Sigmoid colon (tissue), 7 donors: Measurements from ENCODE around the gene GPHN. TPM values are rescaled to one million over a fixed set of nuclear protein-coding genes. Genes with fewer than 3 reads are reported as not detected.

ENCODE experiments used
- DNase-seq: peaks from one replicate; pipeline ENCODE4 v3.0.0-alpha.2; 2019
- H3K27ac ChIP-seq, 4 donors: fragments of 200-600 bp; sonication (generic); one replicate each; pipeline ENCODE4 v1.5.1; 2016 to 2019; ENCODE audit warnings: mild to moderate bottlenecking in 1 of 4
- H3K27me3 ChIP-seq, 3 donors: fragments of 200-600 bp; sonication (generic); one replicate each; pipeline ENCODE4 v1.5.1; 2019; ENCODE audit warnings: mild to moderate bottlenecking in 1 of 3
- H3K36me3 ChIP-seq, 4 donors: fragments of 200-600 bp; sonication (generic); one replicate each; pipeline ENCODE4 v1.5.1; 2016 to 2019
- H3K4me1 ChIP-seq, 4 donors: fragments of 200-600 bp; sonication (generic); one replicate each; pipeline ENCODE4 v1.5.1; 2017 to 2019
- H3K4me3 ChIP-seq, 4 donors: fragments of 200-600 bp; sonication (generic); one replicate each; pipeline ENCODE4 v1.5.1; 2017 to 2019; ENCODE audit warnings: mild to moderate bottlenecking in 2 of 4, moderate library complexity in 1 of 4
- H3K9me3 ChIP-seq, 4 donors: fragments of 200-600 bp in 3 of 4; sonication (generic) in 3 of 4; one replicate each; pipeline versions ENCODE4 v1.5.1 to v1.6.1; 2013 to 2019
- EP300 ChIP-seq, 4 donors: sonication (generic); formaldehyde crosslinking; IDR thresholded peaks; one replicate each; pipeline ENCODE4 v1.6.1; 2017; ENCODE audit warnings: antibody characterized with exemption in 4 of 4
- POLR2A ChIP-seq, 2 donors: fragments of 450-650 bp; IDR thresholded peaks; one replicate each; pipeline ENCODE4 v1.6.1; 2016; ENCODE audit warnings: antibody characterized with exemption in 2 of 2, mild to moderate bottlenecking in 2 of 2, moderate library complexity in 2 of 2
- POLR2AphosphoS5 ChIP-seq, 4 donors: sonication (generic); formaldehyde crosslinking; IDR thresholded peaks; one replicate each; pipeline ENCODE4 v1.6.1; 2017; ENCODE audit warnings: antibody characterized with exemption in 4 of 4
- WGBS, 2 donors: extraction: QIAGEN DNeasy Blood & Tissue Kit; methylation state at CpG; one replicate each; pipeline ENCODE4 v1.1.7; 2013; 5-methylcytosine and 5-hydroxymethylcytosine counted together
- intact Hi-C: fragments of 100-400 bp; cut with DNase I; formaldehyde crosslinking; loops from one replicate; pipeline ENCODE4 v1.15.1; 2023
- polyA plus RNA-seq, 3 donors: library from polyadenylated mRNA; stranded (reverse); fragments of 200-250 nt; gene quantifications; one replicate each; pipeline ENCODE4 v1.2.3, GENCODE V29; 2013
- total RNA-seq, 4 donors: library from RNA; depleted of rRNA; stranded (reverse); fragments of >200 nt; gene quantifications; one replicate each; pipeline ENCODE4 v1.1.0, GENCODE V29; 2016
- TF ChIP-seq, protein P1 (sequence below), 4 experiments: fragments of 450-650 bp in 3 of 4; fragments of 200-600 bp in 1 of 4; IDR thresholded peaks; one replicate each; pipeline ENCODE4 v1.5.1; 2016 to 2019; ENCODE audit warnings: antibody characterized with exemption in 4 of 4, mild to moderate bottlenecking in 3 of 4, moderate library complexity in 2 of 4
- donor health status: healthy with polysubstance abuse.
- donor health status: Bipolar disorder and iron deficiency.
- donor health status: healthy.

Gene GPHN
- total and polyA plus RNA-seq, 7 donors: 5.4 to 20.3 (median 14.1) TPM

GRCh38 chr14:66923251-66923650, 415.3 kb downstream of the GPHN start:
- WGBS, 2 donors: 94 to 98% methylated on average over 1 of the region's 1 CpG
- intact Hi-C loops: no loop called here
- no peaks in the 10 kb centered on the region for H3K27me3 ChIP-seq
- no peak for DNase-seq
- no peak overlapping the region for H3K27ac ChIP-seq
- H3K36me3 ChIP-seq: peaks cover 0 to 30% (median 4%) of the 10 kb centered on the region in 4 donors
- TF ChIP-seq POLR2A (IDR thresholded peaks at IDR 0.05): no peak
- H3K9me3 ChIP-seq: peaks cover 0 to 2% (median 0%) of the 10 kb centered on the region in 4 donors
- no peaks in the 10 kb centered on the region for H3K4me1 ChIP-seq
- H3K4me3 ChIP-seq: no peak overlapping the region

DNA sequence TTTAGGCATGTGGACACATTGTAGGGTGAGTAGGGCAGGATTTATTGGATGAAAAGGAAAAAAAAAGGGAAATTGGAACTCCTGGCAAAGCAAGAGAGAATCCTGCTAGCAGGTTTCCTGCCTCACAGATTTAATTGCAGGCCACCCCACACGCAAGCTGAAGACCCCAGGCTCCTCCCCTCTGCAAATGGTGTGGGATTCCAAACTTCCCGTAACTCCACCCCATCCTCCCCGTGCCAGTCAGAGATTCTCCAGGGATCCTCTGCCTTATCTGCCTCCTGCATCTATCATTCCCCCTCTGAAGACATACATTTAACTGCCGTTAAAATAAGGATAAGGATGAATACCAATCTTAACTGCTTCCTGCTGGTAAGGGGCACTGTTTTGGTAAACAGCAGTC, 431.5 kb downstream of the GPHN start:
- H3K36me3 ChIP-seq: peaks cover 0 to 50% (median 11%) of the 10 kb centered on the region in 4 donors
- H3K9me3 ChIP-seq: peaks cover 3 to 21% (median 18%) of the 10 kb centered on the region in 4 donors
- no peak for TF ChIP-seq POLR2AphosphoS5 (IDR thresholded peaks at IDR 0.05)
- no peak for TF ChIP-seq EP300 (IDR thresholded peaks at IDR 0.05)
- no peak for TF ChIP-seq POLR2A (IDR thresholded peaks at IDR 0.05)
- TF ChIP-seq, protein P1, sequence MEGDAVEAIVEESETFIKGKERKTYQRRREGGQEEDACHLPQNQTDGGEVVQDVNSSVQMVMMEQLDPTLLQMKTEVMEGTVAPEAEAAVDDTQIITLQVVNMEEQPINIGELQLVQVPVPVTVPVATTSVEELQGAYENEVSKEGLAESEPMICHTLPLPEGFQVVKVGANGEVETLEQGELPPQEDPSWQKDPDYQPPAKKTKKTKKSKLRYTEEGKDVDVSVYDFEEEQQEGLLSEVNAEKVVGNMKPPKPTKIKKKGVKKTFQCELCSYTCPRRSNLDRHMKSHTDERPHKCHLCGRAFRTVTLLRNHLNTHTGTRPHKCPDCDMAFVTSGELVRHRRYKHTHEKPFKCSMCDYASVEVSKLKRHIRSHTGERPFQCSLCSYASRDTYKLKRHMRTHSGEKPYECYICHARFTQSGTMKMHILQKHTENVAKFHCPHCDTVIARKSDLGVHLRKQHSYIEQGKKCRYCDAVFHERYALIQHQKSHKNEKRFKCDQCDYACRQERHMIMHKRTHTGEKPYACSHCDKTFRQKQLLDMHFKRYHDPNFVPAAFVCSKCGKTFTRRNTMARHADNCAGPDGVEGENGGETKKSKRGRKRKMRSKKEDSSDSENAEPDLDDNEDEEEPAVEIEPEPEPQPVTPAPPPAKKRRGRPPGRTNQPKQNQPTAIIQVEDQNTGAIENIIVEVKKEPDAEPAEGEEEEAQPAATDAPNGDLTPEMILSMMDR (IDR thresholded peaks at IDR 0.05): no peak
- 87 to 98% methylated on average over 4 of the region's 4 CpGs for WGBS, 2 donors
- no peak for DNase-seq
- H3K4me3 ChIP-seq: no peak overlapping the region
- H3K4me1 ChIP-seq: no peaks in the 10 kb centered on the region
- intact Hi-C loops: no loop called here
- no peaks in the 10 kb centered on the region for H3K27me3 ChIP-seq
- no peak overlapping the region for H3K27ac ChIP-seq

- intact Hi-C loops: no loop called here
- Histone ChIP-seq H3K9me3 (peaks cover 22 to 46% (median 39%) of the 10 kb centered on the region in 4 donors), H3K27me3 (no peaks in the 10 kb centered on the region), H3K4me1 (no peaks in the 10 kb centered on the region), H3K36me3 (peaks cover 0 to 71% (median 20%) of the 10 kb centered on the region in 4 donors), H3K27ac (no peak overlapping the region), H3K4me3 (no peak overlapping the region)
- WGBS, 2 donors: 96 to 97% methylated on average over 5 of the region's 5 CpGs
- DNase-seq: no peak
- TF ChIP-seq POLR2A (IDR thresholded peaks at IDR 0.05): no peak
Measured at GRCh38 chr14:66944872-66945271, 436.9 kb downstream of the GPHN start.

- Histone ChIP-seq H3K4me1 (no peaks in the 10 kb centered on the region), H3K9me3 (peaks cover 0 to 3% (median 0%) of the 10 kb centered on the region in 4 donors), H3K36me3 (peaks cover 0 to 3% (median 0%) of the 10 kb centered on the region in 4 donors), H3K4me3 (no peak overlapping the region), H3K27me3 (no peaks in the 10 kb centered on the region), H3K27ac (no peak overlapping the region)
- intact Hi-C loops: no loop called here
- 78 to 82% methylated on average over 2 of the region's 2 CpGs for WGBS, 2 donors
- DNase-seq: no peak
- TF ChIP-seq, protein P1 (IDR thresholded peaks at IDR 0.05): no peak
- TF ChIP-seq POLR2AphosphoS5 (IDR thresholded peaks at IDR 0.05) (no peak), POLR2A (IDR thresholded peaks at IDR 0.05) (no peak), EP300 (IDR thresholded peaks at IDR 0.05) (no peak)
Measured at GRCh38 chr14:66955159-66955558, 447.2 kb downstream of the GPHN start.

- Histone ChIP-seq H3K36me3 (peaks cover 0 to 3% (median 0%) of the 10 kb centered on the region in 4 donors), H3K4me1 (no peaks in the 10 kb centered on the region), H3K27me3 (no peaks in the 10 kb centered on the region), H3K9me3 (peaks cover 0 to 3% (median 0%) of the 10 kb centered on the region in 4 donors), H3K4me3 (no peak overlapping the region), H3K27ac (no peak overlapping the region)
- no peak for DNase-seq
- 79 to 82% methylated on average over 3 of the region's 3 CpGs for WGBS, 2 donors
- intact Hi-C loops: no loop called here
- TF ChIP-seq, protein P1 (IDR thresholded peaks at IDR 0.05): no peak
- TF ChIP-seq POLR2A (IDR thresholded peaks at IDR 0.05) (no peak), POLR2AphosphoS5 (IDR thresholded peaks at IDR 0.05) (no peak), EP300 (IDR thresholded peaks at IDR 0.05) (no peak)
Measured at GRCh38 chr14:66959437-66960050, 451.6 kb downstream of the GPHN start.

GRCh38 chr14:66965831-66966230, 457.9 kb downstream of the GPHN start:
- no peak overlapping the region for H3K4me3 ChIP-seq
- no peaks in the 10 kb centered on the region for H3K9me3 ChIP-seq
- H3K27ac ChIP-seq: no peak overlapping the region
- H3K4me1 ChIP-seq: no peaks in the 10 kb centered on the region
- TF ChIP-seq, protein P1 (IDR thresholded peaks at IDR 0.05): no peak
- TF ChIP-seq POLR2A (IDR thresholded peaks at IDR 0.05) (no peak), EP300 (IDR thresholded peaks at IDR 0.05) (no peak), POLR2AphosphoS5 (IDR thresholded peaks at IDR 0.05) (no peak)
- H3K27me3 ChIP-seq: no peaks in the 10 kb centered on the region
- DNase-seq: no peak
- intact Hi-C loops: no loop called here
- peaks cover 0 to 10% (median 0%) of the 10 kb centered on the region in 4 donors for H3K36me3 ChIP-seq
